ENCODE data around the gene MGP.

GRCh38 chr12:14860490-14860889 lies 25.2 kb downstream of the MGP start:
- TF ChIP-seq EZH2 (IDR thresholded peaks at IDR 0.05) (no peak), POLR2AphosphoS5 (IDR thresholded peaks at IDR 0.05; ENCODE audit: borderline replicate concordance, low read depth, low read length) (no peak)
